ENCODE data around the gene SATB2. TPM values are rescaled to one million over a fixed set of nuclear protein-coding genes. Genes with fewer than 3 reads are reported as not detected.

The SATB2 gene
- total and polyA plus RNA-seq, 2 experiments from 2014 or later = 3.0 to 9.9 TPM

DNA sequence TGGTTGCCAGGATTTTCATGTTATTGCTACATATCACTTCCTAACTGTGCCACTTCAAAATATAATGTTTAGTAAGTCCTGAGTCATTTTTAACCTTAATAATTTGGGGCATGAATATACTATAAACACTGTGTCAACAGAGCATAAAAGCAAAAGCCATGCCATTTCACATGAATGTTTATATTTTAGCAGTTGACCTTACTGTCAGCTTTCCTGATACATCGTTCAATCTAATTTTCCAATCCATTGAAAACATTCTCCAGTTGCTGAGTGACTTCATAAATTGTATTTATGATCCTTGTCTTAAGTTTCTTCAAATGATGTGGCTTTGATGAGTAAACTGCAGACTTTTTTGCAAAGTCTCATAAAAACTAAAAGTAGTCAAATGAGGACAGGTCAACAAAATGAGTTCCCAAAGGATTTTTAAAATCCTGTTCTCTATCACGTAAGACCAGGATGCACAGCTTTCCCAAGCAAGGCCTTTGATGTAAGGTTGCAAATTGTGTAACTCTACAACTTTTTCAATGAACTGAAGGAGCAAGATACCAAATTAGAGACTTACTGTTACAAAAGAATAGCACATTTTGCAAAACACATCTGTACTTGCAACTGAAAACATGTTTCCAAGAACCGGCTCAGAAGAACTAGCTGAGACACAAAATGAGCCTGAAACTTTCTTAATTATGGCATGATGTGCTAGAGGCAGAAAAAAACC is 117.7 kb downstream of the SATB2 start:
- 55% methylated on average over 3 of the region's 3 CpGs for WGBS, 2 experiments (ENCODE audit: low coverage in 1 of 2, low lambda C conversion rate in 2 of 2, missing lambda C conversion rate in 2 of 2)

DNA sequence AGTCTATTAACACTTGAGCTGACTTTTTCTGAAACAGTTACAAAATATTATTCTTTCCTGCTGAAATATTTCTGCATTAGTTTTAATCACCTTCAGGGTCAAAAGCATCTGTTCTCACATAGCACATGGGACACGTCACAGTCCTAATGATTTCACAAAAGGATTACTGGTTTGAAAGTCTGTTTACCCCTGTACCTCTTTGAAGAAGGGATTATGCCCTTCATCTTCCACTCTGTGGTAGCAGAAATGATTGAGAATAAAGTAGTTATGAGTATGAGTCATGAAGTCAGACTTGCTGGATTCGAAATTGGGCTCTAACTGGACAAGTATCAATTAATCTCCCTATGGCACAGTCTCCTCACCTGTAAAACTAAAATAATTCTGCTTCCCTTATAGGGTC is 121.2 kb downstream of the SATB2 start:
- DNase-seq = peak; percentile 13
- no peaks in the 10 kb centered on the region for H3K9me2 ChIP-seq (ENCODE audit: insufficient read depth)
- H3K9me3 ChIP-seq (ENCODE audit: low read depth) = no peaks in the 10 kb centered on the region
- in situ Hi-C loops (cut with MboI) = no loop called here
- no peaks in the 10 kb centered on the region for H3K27me3 ChIP-seq (replicated peaks; ENCODE audit: insufficient read depth)
- no peak for TF ChIP-seq EZH2 (IDR thresholded peaks at IDR 0.05; ENCODE audit: insufficient read depth, poor library complexity, severe bottlenecking)
- TF ChIP-seq EZH2phosphoT487 (IDR thresholded peaks at IDR 0.05; ENCODE audit: insufficient read depth, low read depth) = no peak
- WGBS, 2 experiments (ENCODE audit: low coverage in 1 of 2, low lambda C conversion rate in 2 of 2, missing lambda C conversion rate in 2 of 2) = 39% methylated on average over 2 of the region's 2 CpGs
- H3K36me3 ChIP-seq (ENCODE audit: low read depth) = no peaks in the 10 kb centered on the region
- H3K4me3 ChIP-seq = no peak overlapping the region
- no peaks in the 10 kb centered on the region for H3K79me2 ChIP-seq (ENCODE audit: insufficient read depth)
- H3K4me1 ChIP-seq (ENCODE audit: insufficient read depth) = peaks cover 18% of the 10 kb centered on the region
- no peak overlapping the region for H3K9ac ChIP-seq
- H4K20me1 ChIP-seq (ENCODE audit: insufficient read depth) = no peaks in the 10 kb centered on the region
- no peak overlapping the region for H3K27ac ChIP-seq
- no peak overlapping the region for H3K4me2 ChIP-seq (ENCODE audit: unreplicated experiment)
- H2AFZ ChIP-seq = no peak overlapping the region
- H3F3A ChIP-seq (ENCODE audit: insufficient read depth) = peaks cover 16% of the 10 kb centered on the region

More for the DNA sequence above, 117.7 kb downstream of the SATB2 start:
- Histone ChIP-seq H3K79me2 (ENCODE audit: insufficient read depth) (no peaks in the 10 kb centered on the region), H3K36me3 (ENCODE audit: low read depth) (no peaks in the 10 kb centered on the region), H3K27me3 (replicated peaks; ENCODE audit: insufficient read depth) (no peaks in the 10 kb centered on the region), H3K4me1 (ENCODE audit: insufficient read depth) (peaks cover 18% of the 10 kb centered on the region), H3K9me2 (ENCODE audit: insufficient read depth) (no peaks in the 10 kb centered on the region), H4K20me1 (ENCODE audit: insufficient read depth) (no peaks in the 10 kb centered on the region), H3K4me2 (ENCODE audit: unreplicated experiment) (no peak overlapping the region), H3K4me3 (no peak overlapping the region), H3F3A (ENCODE audit: insufficient read depth) (peaks cover 16% of the 10 kb centered on the region), H3K27ac (peak overlapping the region; percentile 22), H3K9ac (no peak overlapping the region), H3K9me3 (ENCODE audit: low read depth) (no peaks in the 10 kb centered on the region), H2AFZ (no peak overlapping the region)
- DNase-seq = peak; percentile 62
- TF ChIP-seq EZH2phosphoT487 (IDR thresholded peaks at IDR 0.05; ENCODE audit: insufficient read depth, low read depth) = peak; percentile 89
- TF ChIP-seq EZH2 (IDR thresholded peaks at IDR 0.05; ENCODE audit: insufficient read depth, poor library complexity, severe bottlenecking) = no peak
- in situ Hi-C loops (cut with MboI) = no loop called here

DNA sequence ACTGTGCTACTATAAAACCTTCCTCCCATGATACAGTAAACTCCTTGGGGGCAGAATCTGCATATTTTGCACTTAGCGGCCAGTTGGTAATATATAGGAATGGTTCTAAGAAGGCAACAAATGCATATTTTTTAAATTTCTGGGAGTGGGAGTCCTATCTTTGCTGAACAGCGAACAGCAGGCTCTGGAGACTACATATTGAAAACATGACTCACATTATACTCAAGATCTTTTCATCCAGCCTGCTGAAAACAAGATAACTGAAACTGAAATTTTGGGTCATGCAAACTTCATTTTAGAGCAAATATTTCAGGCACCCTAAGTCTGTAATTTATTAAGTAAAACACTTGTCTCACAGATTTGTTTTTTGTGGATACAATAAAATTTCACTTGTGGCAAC is 122.2 kb downstream of the SATB2 start:
- peaks cover 15% of the 10 kb centered on the region for H3K4me1 ChIP-seq (ENCODE audit: insufficient read depth)
- no peaks in the 10 kb centered on the region for H4K20me1 ChIP-seq (ENCODE audit: insufficient read depth)
- TF ChIP-seq EZH2phosphoT487 (IDR thresholded peaks at IDR 0.05; ENCODE audit: insufficient read depth, low read depth) = no peak
- TF ChIP-seq EZH2 (IDR thresholded peaks at IDR 0.05; ENCODE audit: insufficient read depth, poor library complexity, severe bottlenecking) = no peak
- H3K4me2 ChIP-seq (ENCODE audit: unreplicated experiment) = no peak overlapping the region
- H3K4me3 ChIP-seq = no peak overlapping the region
- no peaks in the 10 kb centered on the region for H3K27me3 ChIP-seq (replicated peaks; ENCODE audit: insufficient read depth)
- no peaks in the 10 kb centered on the region for H3K36me3 ChIP-seq (ENCODE audit: low read depth)
- DNase-seq = no peak
- in situ Hi-C loops (cut with MboI) = no loop called here
- H2AFZ ChIP-seq = no peak overlapping the region
- no peak overlapping the region for H3K9ac ChIP-seq
- WGBS, 2 experiments (ENCODE audit: low coverage in 1 of 2, low lambda C conversion rate in 2 of 2, missing lambda C conversion rate in 2 of 2) = 98 to 100% methylated on average over 2 of the region's 2 CpGs
- H3K9me3 ChIP-seq (ENCODE audit: low read depth) = no peaks in the 10 kb centered on the region
- no peak overlapping the region for H3K27ac ChIP-seq
- H3K9me2 ChIP-seq (ENCODE audit: insufficient read depth) = no peaks in the 10 kb centered on the region
- H3F3A ChIP-seq (ENCODE audit: insufficient read depth) = peaks cover 9% of the 10 kb centered on the region
- H3K79me2 ChIP-seq (ENCODE audit: insufficient read depth) = no peaks in the 10 kb centered on the region

DNA sequence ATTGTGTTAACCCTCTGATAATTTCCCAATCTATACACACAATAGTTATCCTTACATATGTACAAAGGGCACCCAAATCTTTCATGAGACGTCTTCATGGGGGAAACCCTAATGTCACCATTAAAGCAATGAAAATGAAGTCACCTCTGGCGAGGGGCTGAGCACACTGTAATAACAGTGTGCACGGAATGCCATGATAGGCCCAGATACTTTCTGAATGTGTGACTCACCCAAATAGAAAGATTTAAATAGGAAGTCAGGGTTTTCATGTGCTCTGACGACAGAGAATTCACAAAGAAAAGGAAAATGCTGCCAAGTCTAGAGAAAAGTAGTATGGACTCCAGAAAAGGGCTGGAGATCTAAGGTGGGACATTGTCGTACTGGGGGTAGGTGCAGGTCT is 128.3 kb downstream of the SATB2 start:
- in situ Hi-C loops (cut with MboI) = no loop called here
- Histone ChIP-seq H2AFZ (no peak overlapping the region), H3K27me3 (replicated peaks; ENCODE audit: insufficient read depth) (no peaks in the 10 kb centered on the region), H3K9me3 (ENCODE audit: low read depth) (no peaks in the 10 kb centered on the region), H3K9ac (no peak overlapping the region), H3F3A (ENCODE audit: insufficient read depth) (no peaks in the 10 kb centered on the region), H4K20me1 (ENCODE audit: insufficient read depth) (no peaks in the 10 kb centered on the region), H3K4me2 (ENCODE audit: unreplicated experiment) (no peak overlapping the region), H3K79me2 (ENCODE audit: insufficient read depth) (no peaks in the 10 kb centered on the region), H3K9me2 (ENCODE audit: insufficient read depth) (no peaks in the 10 kb centered on the region), H3K36me3 (ENCODE audit: low read depth) (peaks cover 17% of the 10 kb centered on the region), H3K4me1 (ENCODE audit: insufficient read depth) (no peaks in the 10 kb centered on the region), H3K4me3 (no peak overlapping the region), H3K27ac (no peak overlapping the region)
- 70 to 74% methylated on average over 5 of the region's 5 CpGs for WGBS, 2 experiments (ENCODE audit: low coverage in 1 of 2, low lambda C conversion rate in 2 of 2, missing lambda C conversion rate in 2 of 2)
- DNase-seq = no peak
- TF ChIP-seq EZH2 (IDR thresholded peaks at IDR 0.05; ENCODE audit: insufficient read depth, poor library complexity, severe bottlenecking) (no peak), EZH2phosphoT487 (IDR thresholded peaks at IDR 0.05; ENCODE audit: insufficient read depth, low read depth) (no peak)

Measured in GM23248 (cell line).